Keratinocyte (primary cell): Measurements from ENCODE around the gene CAPN2.

Experiments
- CTCF ChIP-seq, 3 experiments: IDR thresholded peaks in 1 of 3; conservative IDR thresholded peaks in 1 of 3; optimal IDR thresholded peaks in 1 of 3; 2 replicates in 2 of 3; 3 replicates in 1 of 3; pipeline versions ENCODE3 to v1.5.1; 2011; ENCODE audit warnings: low read length in 3 of 3, mild to moderate bottlenecking in 3 of 3, moderate library complexity in 2 of 3, control low read depth in 1 of 3, inconsistent platforms in 1 of 3; ENCODE audit not compliant: insufficient read depth in 2 of 3; ENCODE audit errors: extremely low read depth in 1 of 3
- EZH2 ChIP-seq: IDR thresholded peaks from one replicate; pipeline ENCODE4 v1.6.1; 2012; ENCODE audit warnings: inconsistent platforms, mild to moderate bottlenecking, low read length, moderate library complexity

GRCh38 chr1:223711173-223711572, 1.2 kb upstream of the CAPN2 start:
- no peak for TF ChIP-seq CTCF (optimal IDR thresholded peaks at IDR 0.05 in 1 of 3, IDR thresholded peaks at IDR 0.05 in 1 of 3, conservative IDR thresholded peaks at IDR 0.05 in 1 of 3; ENCODE audit: extremely low read depth in 1 of 3, insufficient read depth in 2 of 3, low read length in 3 of 3)
- TF ChIP-seq EZH2: no peak
